Measurements from ENCODE around the gene KCNQ1OT1.

Gene KCNQ1OT1

GRCh38 chr11:2577031-2577990, 122.5 kb downstream of the KCNQ1OT1 start:
- no peaks in the 10 kb centered on the region for H3K4me1 ChIP-seq (ENCODE audit: insufficient read depth, low read length, poor library complexity, severe bottlenecking)
- no peaks in the 10 kb centered on the region for H3K9me3 ChIP-seq (ENCODE audit: insufficient read depth, low read depth, low read length)
- H3K4me3 ChIP-seq (ENCODE audit: low read length, poor library complexity, severe bottlenecking): no peak overlapping the region
- no peaks in the 10 kb centered on the region for H3K9me2 ChIP-seq (replicated peaks; ENCODE audit: low read depth, low read length)
- no peak overlapping the region for H3K9ac ChIP-seq (ENCODE audit: low read depth, low read length, poor library complexity, severe bottlenecking)
- no peaks in the 10 kb centered on the region for H3K36me3 ChIP-seq (ENCODE audit: insufficient read depth, low read length)
- TF ChIP-seq EZH2phosphoT487 (IDR thresholded peaks at IDR 0.05; ENCODE audit: borderline replicate concordance): no peak
- TF ChIP-seq CTCF (conservative IDR thresholded peaks at IDR 0.05; ENCODE audit: low read length): no peak
- no peak overlapping the region for H3K4me2 ChIP-seq (ENCODE audit: low read depth, low read length, poor library complexity, severe bottlenecking)
- H2AFZ ChIP-seq (ENCODE audit: low read length): no peak overlapping the region
- H3K79me2 ChIP-seq (ENCODE audit: insufficient read depth, low read length): no peaks in the 10 kb centered on the region
- no peaks in the 10 kb centered on the region for H3F3A ChIP-seq (ENCODE audit: low read depth)
- H4K20me1 ChIP-seq (ENCODE audit: insufficient read depth, low read length, poor library complexity, severe bottlenecking): no peaks in the 10 kb centered on the region
- H3K27me3 ChIP-seq (ENCODE audit: insufficient read depth, low read length, poor library complexity, severe bottlenecking): no peaks in the 10 kb centered on the region

GRCh38 chr11:2576549-2576948, 123.2 kb downstream of the KCNQ1OT1 start:
- H4K20me1 ChIP-seq (ENCODE audit: insufficient read depth, low read length, poor library complexity, severe bottlenecking): no peaks in the 10 kb centered on the region
- no peaks in the 10 kb centered on the region for H3K9me2 ChIP-seq (replicated peaks; ENCODE audit: low read depth, low read length)
- H3K27me3 ChIP-seq (ENCODE audit: insufficient read depth, low read length, poor library complexity, severe bottlenecking): no peaks in the 10 kb centered on the region
- no peak overlapping the region for H3K9ac ChIP-seq (ENCODE audit: low read depth, low read length, poor library complexity, severe bottlenecking)
- H3K4me1 ChIP-seq (ENCODE audit: insufficient read depth, low read length, poor library complexity, severe bottlenecking): no peaks in the 10 kb centered on the region
- no peak overlapping the region for H3K4me2 ChIP-seq (ENCODE audit: low read depth, low read length, poor library complexity, severe bottlenecking)
- H3F3A ChIP-seq (ENCODE audit: low read depth): no peaks in the 10 kb centered on the region
- H3K79me2 ChIP-seq (ENCODE audit: insufficient read depth, low read length): no peaks in the 10 kb centered on the region
- no peak overlapping the region for H3K4me3 ChIP-seq (ENCODE audit: low read length, poor library complexity, severe bottlenecking)
- no peaks in the 10 kb centered on the region for H3K9me3 ChIP-seq (ENCODE audit: insufficient read depth, low read depth, low read length)
- H2AFZ ChIP-seq (ENCODE audit: low read length): no peak overlapping the region
- TF ChIP-seq EZH2phosphoT487 (IDR thresholded peaks at IDR 0.05; ENCODE audit: borderline replicate concordance) (no peak), CTCF (conservative IDR thresholded peaks at IDR 0.05; ENCODE audit: low read length) (no peak)
- H3K36me3 ChIP-seq (ENCODE audit: insufficient read depth, low read length): no peaks in the 10 kb centered on the region

DNA sequence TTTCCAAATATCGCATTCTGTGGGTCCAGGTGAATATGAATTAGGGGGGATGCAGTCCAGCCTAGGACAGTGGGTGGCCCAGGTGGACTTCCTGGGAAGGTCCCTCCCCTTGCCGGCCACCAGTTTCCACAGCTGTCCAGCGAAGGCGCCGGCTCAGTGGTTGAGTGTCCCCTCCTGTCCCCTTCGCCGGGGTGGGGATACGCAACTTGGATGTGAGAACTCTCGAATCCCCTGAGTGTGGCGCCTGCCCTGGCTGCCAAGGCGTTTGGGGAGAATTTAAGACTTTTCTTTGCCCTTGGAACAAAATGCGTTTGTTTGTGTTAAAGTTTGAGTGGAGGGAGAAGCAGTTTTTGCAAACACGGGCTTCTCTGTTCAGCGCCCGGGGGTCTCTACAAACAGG, 123.7 kb downstream of the KCNQ1OT1 start:
- TF ChIP-seq EZH2phosphoT487 (IDR thresholded peaks at IDR 0.05; ENCODE audit: borderline replicate concordance): no peak
- Histone ChIP-seq H3K4me3 (ENCODE audit: low read length, poor library complexity, severe bottlenecking) (no peak overlapping the region), H3K27me3 (ENCODE audit: insufficient read depth, low read length, poor library complexity, severe bottlenecking) (no peaks in the 10 kb centered on the region), H3F3A (ENCODE audit: low read depth) (no peaks in the 10 kb centered on the region), H3K9me2 (replicated peaks; ENCODE audit: low read depth, low read length) (no peaks in the 10 kb centered on the region), H3K79me2 (ENCODE audit: insufficient read depth, low read length) (no peaks in the 10 kb centered on the region), H3K9ac (ENCODE audit: low read depth, low read length, poor library complexity, severe bottlenecking) (no peak overlapping the region), H2AFZ (ENCODE audit: low read length) (no peak overlapping the region), H4K20me1 (ENCODE audit: insufficient read depth, low read length, poor library complexity, severe bottlenecking) (no peaks in the 10 kb centered on the region), H3K9me3 (ENCODE audit: insufficient read depth, low read depth, low read length) (no peaks in the 10 kb centered on the region), H3K4me2 (ENCODE audit: low read depth, low read length, poor library complexity, severe bottlenecking) (no peak overlapping the region), H3K36me3 (ENCODE audit: insufficient read depth, low read length) (no peaks in the 10 kb centered on the region), H3K4me1 (ENCODE audit: insufficient read depth, low read length, poor library complexity, severe bottlenecking) (no peaks in the 10 kb centered on the region)

Data from Loucy (cell line).